Effector CD8-positive, alpha-beta T cell (primary cell): Measurements from ENCODE around the gene WFS1.
A peak's percentile ranks its signal among the peaks of the same experiment; 100 is the strongest.

Experiments
- DNase-seq: peaks from one replicate; lab custom pipeline; 2025; lab: John Stamatoyannopoulos, UW

The WFS1 gene

DNA sequence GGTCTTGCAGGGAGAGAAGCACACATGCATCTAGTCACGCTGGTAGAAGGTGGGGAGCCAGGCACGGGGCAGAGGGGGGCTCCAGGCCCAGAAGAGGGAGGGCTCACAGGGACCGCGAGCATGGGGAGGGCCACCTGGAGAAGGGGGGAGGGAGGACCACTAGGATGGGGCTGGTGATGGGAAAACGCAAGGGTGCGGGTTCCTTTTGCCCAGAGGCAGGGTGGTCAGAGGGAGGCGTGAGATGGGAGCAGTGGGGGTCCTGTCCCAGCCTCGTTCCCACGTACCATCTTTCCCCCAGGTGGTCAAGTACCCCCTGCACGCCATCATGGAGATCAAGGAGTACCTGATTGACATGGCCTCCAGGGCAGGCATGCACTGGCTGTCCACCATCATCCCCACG is 30.7 kb downstream of the WFS1 start:
- no peak for DNase-seq

DNA sequence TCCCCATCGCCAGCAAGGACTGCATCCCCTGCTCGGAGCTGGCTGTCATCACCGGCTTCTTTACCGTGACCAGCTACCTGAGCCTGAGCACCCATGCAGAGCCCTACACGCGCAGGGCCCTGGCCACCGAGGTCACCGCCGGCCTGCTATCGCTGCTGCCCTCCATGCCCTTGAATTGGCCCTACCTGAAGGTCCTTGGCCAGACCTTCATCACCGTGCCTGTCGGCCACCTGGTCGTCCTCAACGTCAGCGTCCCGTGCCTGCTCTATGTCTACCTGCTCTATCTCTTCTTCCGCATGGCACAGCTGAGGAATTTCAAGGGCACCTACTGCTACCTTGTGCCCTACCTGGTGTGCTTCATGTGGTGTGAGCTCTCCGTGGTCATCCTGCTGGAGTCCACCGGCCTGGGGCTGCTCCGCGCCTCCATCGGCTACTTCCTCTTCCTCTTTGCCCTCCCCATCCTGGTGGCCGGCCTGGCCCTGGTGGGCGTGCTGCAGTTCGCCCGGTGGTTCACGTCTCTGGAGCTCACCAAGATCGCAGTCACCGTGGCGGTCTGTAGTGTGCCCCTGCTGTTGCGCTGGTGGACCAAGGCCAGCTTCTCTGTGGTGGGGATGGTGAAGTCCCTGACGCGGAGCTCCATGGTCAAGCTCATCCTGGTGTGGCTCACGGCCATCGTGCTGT is 31.5 kb downstream of the WFS1 start:
- DNase-seq, result no peak

DNA sequence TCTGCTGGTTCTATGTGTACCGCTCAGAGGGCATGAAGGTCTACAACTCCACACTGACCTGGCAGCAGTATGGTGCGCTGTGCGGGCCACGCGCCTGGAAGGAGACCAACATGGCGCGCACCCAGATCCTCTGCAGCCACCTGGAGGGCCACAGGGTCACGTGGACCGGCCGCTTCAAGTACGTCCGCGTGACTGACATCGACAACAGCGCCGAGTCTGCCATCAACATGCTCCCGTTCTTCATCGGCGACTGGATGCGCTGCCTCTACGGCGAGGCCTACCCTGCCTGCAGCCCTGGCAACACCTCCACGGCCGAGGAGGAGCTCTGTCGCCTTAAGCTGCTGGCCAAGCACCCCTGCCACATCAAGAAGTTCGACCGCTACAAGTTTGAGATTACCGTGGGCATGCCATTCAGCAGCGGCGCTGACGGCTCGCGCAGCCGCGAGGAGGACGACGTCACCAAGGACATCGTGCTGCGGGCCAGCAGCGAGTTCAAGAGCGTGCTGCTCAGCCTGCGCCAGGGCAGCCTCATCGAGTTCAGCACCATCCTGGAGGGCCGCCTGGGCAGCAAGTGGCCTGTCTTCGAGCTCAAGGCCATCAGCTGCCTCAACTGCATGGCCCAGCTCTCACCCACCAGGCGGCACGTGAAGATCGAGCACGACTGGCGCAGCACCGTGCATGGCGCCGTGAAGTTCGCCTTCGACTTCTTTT is 32.2 kb downstream of the WFS1 start:
- no peak for DNase-seq

DNA sequence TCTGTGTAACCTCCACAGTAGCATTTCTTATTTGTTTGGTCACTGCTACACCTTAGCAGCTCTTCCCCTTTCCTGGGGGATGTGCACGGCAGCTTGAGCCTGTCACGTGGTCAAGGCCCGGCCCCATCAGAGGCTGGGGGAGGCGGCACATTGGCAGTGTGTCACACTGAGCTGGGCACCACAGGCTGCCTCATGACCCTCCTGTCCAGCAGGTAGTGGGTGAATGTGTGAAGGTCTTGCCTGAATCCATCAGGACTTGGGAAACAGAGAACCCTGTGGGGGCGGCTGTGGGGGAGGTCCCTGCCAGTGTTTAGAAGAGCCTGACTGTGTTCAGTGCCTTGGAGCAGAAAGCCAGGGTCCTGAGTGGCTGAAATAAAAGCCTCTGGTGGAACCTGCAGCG is 33.2 kb downstream of the WFS1 start:
- no peak for DNase-seq

DNA sequence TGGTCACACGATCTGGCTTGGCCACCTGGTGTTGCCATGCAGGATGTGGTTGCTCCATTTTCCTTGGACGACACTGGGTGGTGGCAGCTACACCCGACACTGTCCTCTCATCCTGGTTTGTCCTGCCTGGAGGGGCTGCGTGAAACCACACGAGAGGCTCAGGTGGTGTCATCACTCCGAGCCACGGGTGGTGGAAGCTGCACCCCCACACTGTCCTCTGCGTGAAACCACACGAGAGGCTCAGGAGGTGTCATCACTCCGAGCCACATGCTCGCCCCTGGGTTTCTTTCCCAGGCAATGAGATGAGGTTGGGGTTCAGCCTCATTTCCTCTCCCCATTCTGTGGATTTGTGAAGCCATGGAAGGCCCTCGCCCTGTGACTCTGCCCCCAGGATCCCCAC is 34.3 kb downstream of the WFS1 start:
- no peak for DNase-seq

DNA sequence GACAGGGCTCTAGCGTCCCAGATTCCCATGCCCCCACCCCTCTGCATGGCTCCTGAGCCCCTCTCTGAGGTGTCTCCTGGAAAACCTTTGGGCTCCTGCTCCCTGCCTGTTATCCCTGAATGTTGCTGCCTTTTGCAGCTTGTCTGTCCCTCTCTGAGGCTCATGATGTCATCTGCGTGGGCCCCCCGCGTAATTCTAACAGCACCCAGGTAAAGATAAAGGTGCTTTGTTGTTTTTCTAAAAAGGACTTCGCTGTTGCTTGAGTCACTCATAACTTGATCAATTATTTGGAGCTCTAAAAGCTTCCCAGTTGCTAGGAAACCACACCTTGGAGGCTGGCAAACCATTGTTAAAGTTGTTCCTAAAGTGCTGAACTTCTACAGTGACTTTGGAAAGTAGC is 36.6 kb downstream of the WFS1 start:
- DNase-seq, result no peak

DNA sequence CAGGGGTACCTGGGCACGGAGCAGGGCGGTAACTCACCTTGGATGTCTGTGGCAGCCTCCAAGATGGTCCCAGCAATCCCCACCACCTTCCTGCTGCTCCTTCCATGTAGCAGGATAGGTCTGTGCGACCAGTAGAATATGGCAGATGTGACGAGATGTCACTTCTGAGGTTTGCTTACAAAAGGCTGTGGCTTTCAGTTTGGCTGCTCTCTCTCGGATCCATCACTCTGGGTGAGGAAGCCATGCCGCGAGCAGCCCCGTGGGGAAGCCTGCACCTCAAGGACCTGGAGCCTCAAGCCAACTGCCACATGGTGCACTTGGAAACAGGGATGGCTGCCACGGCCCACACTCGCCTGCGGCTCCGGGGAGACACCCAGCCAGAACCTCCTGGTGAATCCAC is 37.6 kb downstream of the WFS1 start:
- DNase-seq, result no peak

DNA sequence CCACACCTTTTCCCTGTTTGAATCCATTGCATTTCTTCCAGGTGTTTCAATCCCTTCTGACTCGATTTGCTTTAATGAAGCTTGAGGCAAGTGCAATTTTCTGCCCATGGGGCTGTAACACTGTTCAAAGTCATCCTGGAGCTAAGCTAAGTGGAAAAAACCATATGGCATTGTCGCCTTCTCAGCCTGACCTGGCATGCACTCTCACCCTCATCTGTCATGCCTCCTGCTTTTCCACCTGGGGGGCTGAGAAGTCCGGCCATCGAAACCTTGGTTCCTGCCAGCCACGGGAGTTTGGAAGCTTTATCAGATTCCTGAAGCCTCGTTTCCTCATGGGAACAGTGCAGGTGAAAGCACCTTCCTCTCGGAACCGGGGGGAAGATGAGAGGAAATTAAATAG is 38.2 kb downstream of the WFS1 start:
- no peak for DNase-seq

DNA sequence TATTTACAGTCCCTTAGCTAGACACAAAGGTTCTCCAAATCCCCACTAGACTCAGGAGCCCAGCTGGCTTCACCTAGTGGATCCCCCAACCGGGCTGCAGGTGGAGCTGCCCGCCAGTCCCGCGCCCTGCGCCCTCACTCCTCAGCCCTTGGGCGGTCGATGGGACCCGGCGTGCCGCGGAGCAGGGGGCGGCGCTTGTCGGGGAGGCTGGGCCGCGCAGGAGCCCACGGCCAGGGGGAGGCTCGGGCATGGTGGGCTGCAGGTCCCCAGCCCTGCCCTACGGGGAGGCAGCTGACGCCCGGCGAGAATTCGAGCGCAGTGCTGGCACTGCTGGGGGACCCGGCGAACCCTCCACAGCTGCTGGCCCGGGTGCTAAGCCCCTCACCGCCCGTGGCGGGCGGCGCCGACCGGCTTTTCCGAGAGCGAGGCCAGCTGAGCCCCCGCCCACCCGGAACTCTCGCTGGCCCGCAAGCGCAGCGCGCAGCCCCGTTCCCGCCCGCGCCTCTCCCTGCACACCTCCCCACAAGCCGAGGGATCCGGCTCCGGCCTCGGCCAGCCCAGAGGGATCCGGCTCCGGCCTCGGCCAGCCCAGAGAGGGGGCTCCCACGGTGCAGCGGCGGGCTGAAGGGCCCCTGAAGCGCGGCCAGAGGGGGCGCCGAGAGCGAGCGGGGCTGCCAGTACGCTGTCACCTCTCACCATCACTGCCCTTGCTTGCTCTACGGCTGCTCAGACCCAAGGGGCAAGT is 39.4 kb downstream of the WFS1 start:
- DNase-seq, result peak; percentile 12

DNA sequence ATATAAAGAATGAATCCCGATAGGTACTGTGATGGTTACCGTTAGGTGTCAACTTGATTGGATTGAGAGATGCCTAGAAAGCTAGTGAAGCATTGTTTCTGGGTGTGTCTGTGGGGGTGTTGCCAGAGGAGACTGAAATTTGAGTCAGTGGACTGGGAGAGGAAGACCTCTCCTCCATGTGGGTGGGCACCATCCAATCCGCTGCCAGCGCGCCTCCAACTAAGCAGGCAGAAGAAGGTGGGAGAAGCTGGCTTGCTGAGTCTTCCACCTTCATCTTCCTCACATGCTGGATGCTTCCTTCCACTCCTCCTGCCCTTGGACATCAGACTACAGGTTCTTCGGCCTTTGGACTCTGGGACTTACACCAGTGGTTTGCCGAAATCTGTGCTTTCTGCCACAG is 40.1 kb downstream of the WFS1 start:
- no peak for DNase-seq

DNA sequence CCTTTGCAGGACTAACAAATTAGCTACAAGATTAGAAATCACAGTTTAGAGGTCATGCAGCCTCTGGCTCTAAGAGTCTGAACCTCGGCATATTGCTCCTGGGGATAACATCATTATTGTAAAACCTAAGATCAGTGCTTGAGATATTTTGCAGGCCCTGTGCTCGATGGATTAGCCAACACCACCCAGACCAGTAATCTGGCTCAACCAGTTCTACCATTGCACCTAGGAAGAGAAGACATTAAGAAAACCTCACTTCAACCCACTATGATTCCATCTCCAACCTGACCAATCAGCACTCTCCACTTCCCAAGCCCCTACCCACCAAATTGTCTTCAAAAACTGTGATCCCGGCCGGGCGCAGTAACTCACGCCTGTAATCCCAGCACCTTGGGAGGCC is 43.6 kb downstream of the WFS1 start:
- DNase-seq, result no peak

DNA sequence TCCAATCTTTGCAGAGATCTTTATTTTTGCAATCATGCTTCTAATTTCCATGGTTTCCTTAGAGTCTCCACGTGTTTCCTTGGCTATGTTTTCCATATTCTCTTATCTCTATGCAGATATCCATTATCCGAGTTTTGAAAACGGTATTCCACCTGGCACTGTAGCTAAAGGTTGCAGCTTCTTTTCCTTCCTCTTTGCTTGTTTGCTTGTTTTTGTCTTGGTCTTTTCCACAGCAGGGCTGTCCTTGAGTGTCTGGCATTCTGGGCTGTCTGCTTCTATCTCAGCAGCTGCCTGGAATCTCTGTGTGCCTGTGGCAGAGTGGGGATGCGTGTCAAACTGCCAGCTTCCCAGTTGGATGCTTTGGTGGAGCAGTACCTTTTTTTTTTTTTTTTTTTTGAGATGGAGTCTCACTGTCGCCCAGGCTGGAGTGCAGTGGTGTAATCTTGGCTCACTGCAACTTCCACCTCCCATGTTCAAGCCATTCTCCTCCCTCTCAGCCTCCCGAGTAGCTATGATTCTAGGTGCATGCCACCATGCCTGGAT is 46.9 kb downstream of the WFS1 start:
- no peak for DNase-seq

DNA sequence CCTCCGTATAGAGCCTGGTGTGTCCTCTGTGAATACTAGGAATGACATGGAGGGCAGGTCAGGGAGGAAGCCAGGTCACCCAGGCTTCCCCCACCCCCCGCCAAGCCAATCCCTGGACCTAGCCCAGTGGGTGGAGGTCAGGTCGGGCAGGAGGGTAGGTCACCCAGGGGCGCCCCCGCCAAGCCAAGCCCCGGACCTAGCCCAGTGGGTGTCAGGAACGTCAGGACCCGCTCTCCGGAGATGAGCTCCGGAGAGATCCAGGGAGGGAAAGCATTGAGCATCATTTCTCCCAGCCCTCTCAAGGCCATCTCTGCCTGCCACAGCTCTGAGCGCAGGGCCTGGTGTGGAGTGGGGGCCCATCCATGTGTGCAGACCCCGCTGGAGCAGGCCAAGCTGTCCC is 48.6 kb downstream of the WFS1 start:
- DNase-seq, result no peak

DNA sequence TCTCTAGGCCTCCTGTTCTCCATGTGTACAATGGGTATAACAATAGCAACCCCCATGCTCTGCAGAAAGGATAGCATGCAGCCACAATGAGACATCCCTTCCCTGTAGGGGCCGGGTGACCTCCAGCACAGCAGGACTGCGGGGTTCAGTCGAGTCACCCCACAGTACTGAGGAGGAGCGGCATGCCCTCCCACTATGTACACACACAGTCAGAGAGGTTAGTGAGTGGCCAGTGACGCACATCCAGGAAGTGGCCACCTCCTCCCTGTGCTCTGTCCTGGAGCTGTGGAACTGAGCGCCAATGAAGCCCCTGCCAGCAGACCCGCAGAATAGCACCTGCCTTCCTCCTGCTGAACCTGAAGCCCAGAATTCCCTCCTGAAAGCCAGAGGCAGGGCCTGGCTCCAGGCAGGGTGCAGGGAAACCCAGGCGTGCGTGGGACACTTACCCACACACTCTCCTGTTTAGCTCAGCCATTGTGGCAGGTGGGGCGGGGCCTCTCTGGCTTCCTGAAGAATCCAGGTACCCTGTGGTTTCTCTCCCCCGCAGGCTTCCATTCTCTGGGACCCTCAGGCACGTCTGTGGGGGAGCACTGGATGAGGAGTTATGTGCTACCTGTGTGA is 50.0 kb downstream of the WFS1 start:
- no peak for DNase-seq

DNA sequence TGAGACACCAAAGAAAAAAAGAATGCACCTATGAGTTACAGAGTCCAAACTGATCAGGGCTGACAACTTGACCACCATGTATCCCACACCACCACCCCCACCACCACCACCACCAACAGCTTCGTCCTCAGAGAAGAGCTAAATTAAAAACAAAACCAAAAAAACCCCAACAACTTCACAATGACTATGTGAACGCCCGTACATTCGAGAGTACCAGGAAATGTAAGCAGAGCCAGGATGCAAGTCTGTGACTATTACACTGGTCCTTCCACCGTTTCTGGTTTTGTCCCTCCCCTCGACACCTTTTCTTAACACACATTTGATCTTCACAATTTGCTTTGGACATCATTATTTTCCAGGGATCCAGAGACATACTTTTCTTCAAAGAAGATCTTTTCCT is 51.0 kb downstream of the WFS1 start:
- DNase-seq, result no peak

DNA sequence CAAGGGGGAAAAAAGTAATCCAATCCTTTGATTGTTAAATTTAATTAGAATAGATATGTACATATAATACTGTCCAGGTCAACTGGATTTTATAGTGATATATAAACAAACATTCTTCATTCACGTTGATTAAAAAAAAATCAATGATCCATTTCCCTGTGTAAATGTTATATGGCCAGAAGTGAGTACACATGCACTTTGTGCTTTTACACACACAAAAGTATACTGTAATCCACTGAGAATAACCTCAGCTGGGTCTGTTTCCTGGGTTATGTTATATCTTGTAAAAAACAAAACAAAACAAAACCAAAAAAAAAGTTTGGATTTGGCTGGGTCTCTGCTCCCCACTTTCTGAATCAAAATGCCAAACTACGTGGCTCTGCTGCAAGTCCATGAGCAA is 51.7 kb downstream of the WFS1 start:
- no peak for DNase-seq

DNA sequence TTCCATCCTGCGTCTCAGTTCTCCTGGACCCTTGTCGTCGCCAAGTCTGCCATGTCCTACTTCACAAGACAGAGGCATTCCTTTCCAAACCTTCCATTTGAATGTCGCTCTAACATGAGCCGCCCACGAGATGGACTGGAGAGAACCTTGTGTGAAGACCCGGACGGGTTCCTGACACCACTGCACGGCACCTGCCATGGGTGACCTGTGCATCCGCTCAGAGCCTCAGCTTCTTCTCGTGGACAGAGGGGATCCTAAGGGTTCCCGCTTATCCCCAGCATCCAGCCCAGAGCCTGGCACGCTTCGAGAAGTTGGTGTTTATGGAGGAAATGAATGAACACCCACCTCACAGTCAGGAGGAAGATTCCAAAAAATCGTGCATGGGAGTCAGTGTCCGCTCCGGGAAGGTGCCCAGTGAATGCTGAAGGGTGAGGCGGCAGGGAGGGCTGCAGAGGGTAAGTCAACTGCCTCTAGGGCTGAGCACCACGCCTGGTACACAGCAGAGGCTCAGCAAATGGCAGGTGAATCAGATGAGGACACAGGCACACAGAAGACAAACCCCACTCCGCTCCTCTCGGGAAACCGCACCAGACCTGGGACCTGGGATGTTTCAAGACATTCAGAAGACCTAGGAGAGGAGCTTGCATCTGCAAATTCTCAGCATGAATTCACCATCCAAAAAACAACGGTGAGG is 52.6 kb downstream of the WFS1 start:
- no peak for DNase-seq

DNA sequence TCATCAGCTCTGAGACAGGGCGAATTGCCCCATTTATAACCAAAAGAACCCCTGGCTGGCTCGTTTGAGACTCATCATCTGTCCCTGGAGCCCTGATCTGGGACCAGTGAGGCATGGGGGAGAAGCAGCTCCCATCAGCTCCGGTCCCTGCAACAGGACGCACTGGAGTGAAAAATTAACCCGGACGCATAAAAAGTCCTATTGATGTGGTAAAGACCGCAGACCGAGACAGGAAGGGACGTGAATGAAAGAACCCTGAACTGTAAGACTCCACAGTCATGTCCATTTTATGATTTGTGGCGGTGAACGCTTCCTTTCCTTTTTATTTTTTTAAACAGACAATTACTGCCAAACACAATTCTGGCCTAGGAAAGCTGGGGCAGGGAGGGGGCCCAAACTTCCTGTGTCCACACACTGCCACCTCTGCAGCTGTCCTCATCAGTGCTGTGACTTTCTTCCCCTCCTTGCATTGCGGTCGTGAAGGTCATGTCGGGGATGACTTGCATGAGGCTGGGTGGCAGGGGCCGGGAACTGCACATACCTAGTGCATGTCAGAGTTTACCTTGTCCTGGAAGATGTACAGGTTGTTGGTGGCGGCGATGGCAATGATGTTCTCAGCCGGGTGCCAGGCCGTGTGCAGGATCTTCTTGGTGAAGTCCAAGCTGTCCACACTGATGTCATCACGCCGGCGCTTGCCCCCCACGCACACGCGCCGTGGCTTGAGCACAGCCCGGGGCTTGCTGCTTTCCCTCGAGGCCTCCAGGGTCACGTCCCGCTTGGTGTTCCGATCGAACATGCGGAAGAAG is 53.3 kb downstream of the WFS1 start:
- no peak for DNase-seq

DNA sequence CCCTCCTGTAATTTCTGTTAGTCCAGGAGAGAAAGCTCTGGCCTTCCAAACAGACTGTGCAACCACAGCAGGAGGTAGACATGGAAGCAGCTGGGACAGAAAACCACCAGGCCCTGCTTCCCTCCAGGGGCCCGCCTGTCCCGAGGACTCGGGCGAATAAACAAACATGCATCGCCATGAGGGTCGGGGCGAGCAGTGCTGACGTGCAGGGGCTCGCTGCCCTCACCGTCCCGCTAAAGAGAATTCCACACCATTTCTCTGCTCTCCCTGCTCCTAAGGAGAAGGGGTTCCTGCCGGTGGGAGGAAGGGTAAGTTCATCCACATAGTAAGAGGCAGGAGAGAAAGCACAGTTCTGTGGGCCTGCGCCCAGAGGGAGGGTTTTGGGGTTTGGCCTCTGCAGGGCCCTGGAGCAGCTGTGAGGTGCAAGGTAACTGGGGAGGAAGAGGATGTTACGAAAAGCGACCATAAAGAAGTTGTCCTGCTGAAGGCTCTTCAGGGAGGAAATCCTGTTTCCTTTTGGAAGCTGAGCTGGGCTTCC is 54.9 kb downstream of the WFS1 start:
- no peak for DNase-seq

DNA sequence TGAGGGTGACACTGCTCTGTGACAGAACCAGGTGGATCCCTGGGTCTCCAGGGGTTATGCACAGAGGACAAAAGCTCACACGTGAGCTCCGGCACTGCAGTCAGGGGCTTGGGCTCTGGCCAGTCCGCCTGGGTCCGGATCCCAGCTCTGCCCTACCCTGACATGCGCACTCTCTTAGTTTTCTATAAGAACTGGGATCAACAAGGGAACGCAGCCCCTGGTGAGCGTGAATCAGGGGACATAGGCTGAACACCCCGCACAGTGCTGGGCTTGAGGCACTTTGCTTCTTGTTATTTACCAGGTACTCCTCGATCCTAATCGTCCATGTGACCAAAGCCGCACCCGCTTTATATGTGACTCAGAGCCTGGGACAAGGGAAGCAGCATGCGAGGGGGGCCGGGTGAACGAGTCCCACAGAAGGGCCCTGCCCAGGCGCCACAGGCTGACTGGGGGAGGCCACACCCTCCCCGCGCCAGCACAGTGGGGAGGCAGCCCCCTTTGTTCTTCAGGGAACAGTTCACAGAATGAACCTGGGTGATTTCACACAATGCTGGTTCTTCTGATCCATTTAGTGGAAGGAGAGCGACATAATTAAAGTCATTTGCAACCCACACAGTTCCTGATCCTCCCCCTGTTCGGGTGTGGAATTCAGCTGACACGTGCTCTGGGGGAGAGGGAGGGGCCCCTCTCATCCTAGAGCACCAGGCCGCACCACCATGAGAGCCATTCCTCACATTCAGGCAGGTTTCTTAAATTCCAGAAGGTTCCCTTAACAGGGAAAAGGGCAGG is 55.5 kb downstream of the WFS1 start:
- DNase-seq, result no peak
